H9 (cell line): ENCODE results near the gene FAM78A. TPM values are rescaled to one million over a fixed set of nuclear protein-coding genes. Genes with fewer than 3 reads are reported as not detected.

ENCODE experiments used
- DNase-seq: peaks from one replicate; pipeline ENCODE4 v3.0.0-alpha.2; 2017
- H2AFZ ChIP-seq: one replicate; pipeline ENCODE4 v1.6.1; 2013; ENCODE audit warnings: mild to moderate bottlenecking, low read length, control low read depth, moderate library complexity
- H2AK5ac ChIP-seq: 2 replicates; pipeline ENCODE4 v1.6.1; 2013; ENCODE audit warnings: low read length, control low read depth, mixed read lengths; ENCODE audit not compliant: insufficient read length
- H2BK120ac ChIP-seq: one replicate; pipeline ENCODE4 v1.6.1; 2013; ENCODE audit warnings: low read depth, mild to moderate bottlenecking, low read length, control low read depth, inconsistent platforms; ENCODE audit not compliant: poor library complexity, severe bottlenecking
- H2BK12ac ChIP-seq: 2 replicates; pipeline ENCODE4 v1.6.1; 2013; ENCODE audit warnings: low read length, control low read depth, mixed read lengths, low read depth; ENCODE audit not compliant: insufficient read length
- H2BK15ac ChIP-seq: 2 replicates; pipeline ENCODE4 v1.6.1; 2013; ENCODE audit warnings: low read depth, low read length, control low read depth
- H2BK20ac ChIP-seq: one replicate; pipeline ENCODE4 v1.6.1; 2013; ENCODE audit warnings: low read depth, mild to moderate bottlenecking, low read length, control low read depth, inconsistent platforms; ENCODE audit not compliant: poor library complexity, severe bottlenecking
- H2BK5ac ChIP-seq: 2 replicates; pipeline ENCODE4 v1.6.1; 2013; ENCODE audit warnings: low read length, control low read depth, mixed read lengths; ENCODE audit not compliant: insufficient read length
- H3K14ac ChIP-seq: 2 replicates; pipeline ENCODE4 v1.6.1; 2013; ENCODE audit warnings: low read length, control low read depth; ENCODE audit not compliant: insufficient read depth
- H3K18ac ChIP-seq: 2 replicates; pipeline ENCODE4 v1.6.1; 2013; ENCODE audit warnings: low read depth, mild to moderate bottlenecking, mixed read lengths, low read length, control low read depth; ENCODE audit not compliant: insufficient read length
- H3K23ac ChIP-seq: 2 replicates; pipeline ENCODE4 v1.6.1; 2013; ENCODE audit warnings: low read length, control low read depth, mixed read lengths, low read depth; ENCODE audit not compliant: insufficient read length
- H3K23me2 ChIP-seq: 2 replicates; pipeline ENCODE4 v1.6.1; 2013; ENCODE audit warnings: low read depth, mild to moderate bottlenecking, mixed read lengths, low read length, control low read depth; ENCODE audit not compliant: insufficient read length, poor library complexity, severe bottlenecking
- H3K27ac ChIP-seq: 2 replicates; pipeline ENCODE4 v1.5.1; 2013; ENCODE audit warnings: low read length, control low read depth, mixed read lengths, low read depth; ENCODE audit not compliant: insufficient read length
- H3K27me3 ChIP-seq: 2 replicates; pipeline ENCODE4 v1.6.1; 2013; ENCODE audit warnings: low read length, control low read depth, inconsistent platforms; ENCODE audit not compliant: insufficient read depth
- H3K4ac ChIP-seq: 2 replicates; pipeline ENCODE4 v1.6.1; 2013; ENCODE audit warnings: low read depth, mild to moderate bottlenecking, control low read depth, inconsistent platforms, low read length, moderate library complexity
- H3K4me1 ChIP-seq: 2 replicates; pipeline ENCODE4 v1.6.1; 2013; ENCODE audit warnings: low read length, control low read depth, inconsistent platforms; ENCODE audit not compliant: insufficient read depth
- H3K4me2 ChIP-seq: 2 replicates; pipeline ENCODE4 v1.6.1; 2013; ENCODE audit warnings: low read length, control low read depth, mixed read lengths; ENCODE audit not compliant: insufficient read length, insufficient read depth
- H3K56ac ChIP-seq: 2 replicates; pipeline ENCODE4 v1.6.1; 2013; ENCODE audit warnings: low read depth, mild to moderate bottlenecking, mixed read lengths, low read length, control low read depth; ENCODE audit not compliant: insufficient read length
- H3K79me1 ChIP-seq: 2 replicates; pipeline ENCODE4 v1.6.1; 2013; ENCODE audit warnings: low read depth, mild to moderate bottlenecking, moderate library complexity, low read length, control low read depth, inconsistent platforms; ENCODE audit not compliant: insufficient read depth, poor library complexity, severe bottlenecking
- H3K79me2 ChIP-seq: 2 replicates; pipeline ENCODE4 v1.6.1; 2013; ENCODE audit warnings: low read length, control low read depth, inconsistent platforms; ENCODE audit not compliant: insufficient read depth
- H3K9ac ChIP-seq: 2 replicates; pipeline ENCODE4 v1.6.1; 2013; ENCODE audit warnings: low read length, control low read depth, mixed read lengths; ENCODE audit not compliant: insufficient read length; ENCODE audit errors: extremely low read depth
- H3K9me3 ChIP-seq: one replicate; pipeline ENCODE4 v1.6.1; 2013; ENCODE audit warnings: low read depth, low read length, inconsistent platforms; ENCODE audit not compliant: control insufficient read depth
- H3T11ph ChIP-seq: one replicate; pipeline ENCODE4 v1.6.1; 2013; ENCODE audit warnings: mild to moderate bottlenecking, low read length, control low read depth, inconsistent platforms
- H4K20me1 ChIP-seq: one replicate; pipeline ENCODE4 v1.6.1; 2013; ENCODE audit not compliant: control insufficient read depth, insufficient read length, insufficient read depth
- H4K5ac ChIP-seq: 2 replicates; pipeline ENCODE4 v1.6.1; 2013; ENCODE audit warnings: low read depth, mild to moderate bottlenecking, mixed read lengths, low read length, control low read depth; ENCODE audit not compliant: insufficient read length
- H4K8ac ChIP-seq: replicated peaks from 2 replicates; pipeline ENCODE4 v1.6.1; 2013; ENCODE audit warnings: low read length, control low read depth, mixed read lengths, low read depth; ENCODE audit not compliant: insufficient read length
- H4K91ac ChIP-seq: 2 replicates; pipeline ENCODE4 v1.6.1; 2013; ENCODE audit warnings: low read depth, mild to moderate bottlenecking, moderate library complexity, mixed read lengths, low read length, control low read depth; ENCODE audit not compliant: insufficient read length
- H3K27ac Mint-ChIP-seq, 3 experiments: 2 replicates in 2 of 3; 3 replicates in 1 of 3; pipeline ENCODE4 v1.8.0; 2020 to 2021; ENCODE audit warnings: mixed read lengths in 3 of 3, mild to moderate bottlenecking in 1 of 3, moderate library complexity in 1 of 3
- H3K27me3 Mint-ChIP-seq: 2 replicates; pipeline ENCODE4 v1.8.0; 2021; ENCODE audit warnings: low read depth, mild to moderate bottlenecking, moderate library complexity, mixed read lengths
- H3K36me3 Mint-ChIP-seq, 3 experiments: 2 replicates in 2 of 3; 3 replicates in 1 of 3; pipeline ENCODE4 v1.8.0; 2020 to 2021; ENCODE audit warnings: low read depth in 3 of 3, mixed read lengths in 3 of 3; ENCODE audit not compliant: insufficient read depth in 1 of 3
- H3K4me1 Mint-ChIP-seq, 2 experiments: 2 replicates each; pipeline ENCODE4 v1.8.0; 2020; ENCODE audit warnings: mixed read lengths in 2 of 2
- H3K4me3 Mint-ChIP-seq, 2 experiments: 2 replicates in 1 of 2; 3 replicates in 1 of 2; pipeline ENCODE4 v1.8.0; 2020 to 2021; ENCODE audit warnings: mild to moderate bottlenecking in 2 of 2, mixed read lengths in 2 of 2, moderate library complexity in 1 of 2
- H3K9me3 Mint-ChIP-seq, 2 experiments: 2 replicates in 1 of 2; 3 replicates in 1 of 2; pipeline ENCODE4 v1.8.0; 2020; ENCODE audit warnings: mild to moderate bottlenecking in 2 of 2, mixed read lengths in 2 of 2, moderate library complexity in 1 of 2
- CTCF ChIP-seq: fragments of 200-600 bp; sonication (generic); conservative IDR thresholded peaks from 3 replicates; pipeline ENCODE4 v1.8.0; 2021; ENCODE audit warnings: antibody characterized with exemption, mild to moderate bottlenecking
- WGBS: extraction: QIAGEN DNeasy Blood & Tissue Kit; methylation state at CpG from one replicate; pipeline ENCODE4 v1.1.7; 2013; ENCODE audit warnings: missing lambda C conversion rate, low lambda C conversion rate, mixed read lengths; ENCODE audit not compliant: insufficient read length; ENCODE audit errors: extremely low coverage; 5-methylcytosine and 5-hydroxymethylcytosine counted together
- total RNA-seq: library from RNA; stranded (reverse); gene quantifications from 2 replicates; pipeline ENCODE4 v1.2.1, GENCODE V29; 2021

Gene FAM78A
- total RNA-seq, 1 experiment from 2014 or later, result 1.9 TPM

GRCh38 chr9:131214876-131215275, 61.4 kb downstream of the FAM78A start:
- no peak for DNase-seq
- no peak overlapping the region for H2BK120ac ChIP-seq
- Mint-ChIP-seq H3K4me1 (peaks cover 13 to 15% of the 10 kb centered on the region in 2 experiments), H3K36me3 (peaks cover 26 to 55% (median 43%) of the 10 kb centered on the region in 3 experiments), H3K27ac (peak overlapping the region in 1 of 3 experiments; percentile 55; a peak in 2 of 7 replicates), H3K4me3 (no peak overlapping the region), H3K27me3 (no peaks in the 10 kb centered on the region; the same call in 1 of the 2 replicates), H3K9me3 (peaks cover 10 to 16% of the 10 kb centered on the region in 2 experiments)
- no peak overlapping the region for H3K4me2 ChIP-seq
- H4K8ac ChIP-seq, result no peak overlapping the region
- no peak overlapping the region for H3K27ac ChIP-seq
- no CpG with 5 or more reads among the region's 4 CpGs for WGBS
- no peak overlapping the region for H4K91ac ChIP-seq
- no peaks in the 10 kb centered on the region for H4K20me1 ChIP-seq
- no peak overlapping the region for H2BK15ac ChIP-seq
- no peaks in the 10 kb centered on the region for H3K27me3 ChIP-seq
- H3K9ac ChIP-seq, result no peak overlapping the region
- no peaks in the 10 kb centered on the region for H3K79me2 ChIP-seq
- H3K79me1 ChIP-seq, result no peaks in the 10 kb centered on the region
- no peak for TF ChIP-seq CTCF
- H3K23ac ChIP-seq, result no peak overlapping the region
- H2AK5ac ChIP-seq, result no peak overlapping the region
- no peaks in the 10 kb centered on the region for H3K9me3 ChIP-seq
- H2AFZ ChIP-seq, result no peak overlapping the region
- no peaks in the 10 kb centered on the region for H3K4me1 ChIP-seq
- H3K23me2 ChIP-seq, result no peaks in the 10 kb centered on the region
- no peak overlapping the region for H3K18ac ChIP-seq
- H2BK20ac ChIP-seq, result no peak overlapping the region
- H2BK5ac ChIP-seq, result no peak overlapping the region
- H3K14ac ChIP-seq, result no peak overlapping the region
- no peak overlapping the region for H3K4ac ChIP-seq
- H2BK12ac ChIP-seq, result no peak overlapping the region
- no peak overlapping the region for H4K5ac ChIP-seq
- no peak overlapping the region for H3K56ac ChIP-seq
- no peak overlapping the region for H3T11ph ChIP-seq
